Glutamatergic neuron (in vitro differentiated cells): Measurements from ENCODE around the gene OXCT2. TPM values are rescaled to one million over a fixed set of nuclear protein-coding genes. Genes with fewer than 3 reads are reported as not detected.

Experiments
- DNase-seq: peaks from one replicate; pipeline ENCODE4 v3.0.0; 2022
- H3K27ac Mint-ChIP-seq: one replicate; pipeline ENCODE4 v1.8.0; 2020; ENCODE audit warnings: mild to moderate bottlenecking, mixed read lengths, inconsistent platforms; ENCODE audit not compliant: unreplicated experiment
- H3K27me3 Mint-ChIP-seq: one replicate; pipeline ENCODE4 v1.8.0; 2020; ENCODE audit warnings: mild to moderate bottlenecking, moderate library complexity, mixed read lengths, inconsistent platforms; ENCODE audit not compliant: unreplicated experiment
- H3K36me3 Mint-ChIP-seq: one replicate; pipeline ENCODE4 v1.8.0; 2020; ENCODE audit warnings: mild to moderate bottlenecking, mixed read lengths, inconsistent platforms; ENCODE audit not compliant: unreplicated experiment
- H3K4me1 Mint-ChIP-seq: one replicate; pipeline ENCODE4 v1.8.0; 2020; ENCODE audit warnings: mild to moderate bottlenecking, low read depth, mixed read lengths, inconsistent platforms; ENCODE audit not compliant: unreplicated experiment
- H3K4me3 Mint-ChIP-seq: one replicate; pipeline ENCODE4 v1.8.0; 2020; ENCODE audit warnings: mild to moderate bottlenecking, mixed read lengths, inconsistent platforms; ENCODE audit not compliant: unreplicated experiment
- H3K9me3 Mint-ChIP-seq: one replicate; pipeline ENCODE4 v1.8.0; 2020; ENCODE audit warnings: mild to moderate bottlenecking, moderate library complexity, mixed read lengths, inconsistent platforms; ENCODE audit not compliant: unreplicated experiment
- CTCF ChIP-seq: fragments of 200-600 bp; sonication (generic); IDR thresholded peaks from one replicate; pipeline ENCODE4 v1.5.0; 2021; ENCODE audit not compliant: partially characterized antibody, unreplicated experiment
- total RNA-seq: library from RNA; stranded (reverse); fragmentation: NEBNext Ultra II Directional; extraction: Animal tissue kit (Norgen Biotek cat#: 25700); gene quantifications from one replicate; pipeline ENCODE4 v1.2.1, GENCODE V29; 2021; ENCODE audit not compliant: unreplicated experiment

OXCT2 gene
- total RNA-seq, 1 donor from 2014 or later = 0.37 TPM

GRCh38 chr1:39812913-39813312, 41.8 kb upstream of the OXCT2 start:
- peaks cover 4% of the 10 kb centered on the region for H3K9me3 Mint-ChIP-seq
- H3K4me3 Mint-ChIP-seq = no peak overlapping the region
- DNase-seq = no peak
- H3K36me3 Mint-ChIP-seq = no peaks in the 10 kb centered on the region
- peaks cover 5% of the 10 kb centered on the region for H3K27me3 Mint-ChIP-seq
- peaks cover 12% of the 10 kb centered on the region for H3K4me1 Mint-ChIP-seq
- TF ChIP-seq CTCF = no peak
- no peak overlapping the region for H3K27ac Mint-ChIP-seq

GRCh38 chr1:39808784-39809517, 37.8 kb upstream of the OXCT2 start:
- no peak overlapping the region for H3K27ac Mint-ChIP-seq
- H3K9me3 Mint-ChIP-seq = peaks cover 3% of the 10 kb centered on the region
- DNase-seq = no peak
- H3K4me1 Mint-ChIP-seq = peaks cover 3% of the 10 kb centered on the region
- no peak for TF ChIP-seq CTCF
- H3K4me3 Mint-ChIP-seq = no peak overlapping the region
- peaks cover 10% of the 10 kb centered on the region for H3K36me3 Mint-ChIP-seq
- H3K27me3 Mint-ChIP-seq = peaks cover 2% of the 10 kb centered on the region

GRCh38 chr1:39805385-39805784, 34.2 kb upstream of the OXCT2 start:
- H3K4me3 Mint-ChIP-seq = no peak overlapping the region
- TF ChIP-seq CTCF = no peak
- H3K36me3 Mint-ChIP-seq = peaks cover 10% of the 10 kb centered on the region
- DNase-seq = no peak
- peaks cover 2% of the 10 kb centered on the region for H3K27me3 Mint-ChIP-seq
- H3K27ac Mint-ChIP-seq = no peak overlapping the region
- H3K4me1 Mint-ChIP-seq = no peaks in the 10 kb centered on the region
- peaks cover 3% of the 10 kb centered on the region for H3K9me3 Mint-ChIP-seq

GRCh38 chr1:39802496-39803260, 31.5 kb upstream of the OXCT2 start:
- peaks cover 3% of the 10 kb centered on the region for H3K9me3 Mint-ChIP-seq
- H3K36me3 Mint-ChIP-seq = peaks cover 10% of the 10 kb centered on the region

More at GRCh38 chr1:39802496-39803260, 31.5 kb upstream of the OXCT2 start:
- no peak for TF ChIP-seq CTCF
- Mint-ChIP-seq H3K27ac (no peak overlapping the region), H3K27me3 (peaks cover 2% of the 10 kb centered on the region), H3K4me3 (no peak overlapping the region), H3K4me1 (no peaks in the 10 kb centered on the region)
- no peak for DNase-seq
